ENCODE measurements around the gene KRTAP22-1. TPM values are rescaled to one million over a fixed set of nuclear protein-coding genes. Genes with fewer than 3 reads are reported as not detected.

Gene KRTAP22-1
- total RNA-seq = not detected

- ATAC-seq (no peak), DNase-seq (ENCODE audit: low spot score) (no peak)
- intact Hi-C loops (cut with DNase I) = no loop called here
Observed at GRCh38 chr21:30600787-30601186, at the start of gene KRTAP22-1. KRTAP22-1 (plus strand) TSS chr21:30601087.

GRCh38 chr21:30552782-30553181 is 48.1 kb upstream of the KRTAP22-1 start:
- ATAC-seq (no peak), DNase-seq (ENCODE audit: low spot score) (no peak)
- intact Hi-C loops (cut with DNase I) = no loop called here

GRCh38 chr21:30555095-30555494 is 45.8 kb upstream of the KRTAP22-1 start:
- intact Hi-C loops (cut with DNase I) = no loop called here
- ATAC-seq (no peak), DNase-seq (ENCODE audit: low spot score) (no peak)

- intact Hi-C loops (cut with DNase I) = no loop called here
- ATAC-seq = no peak
- no peak for DNase-seq (ENCODE audit: low spot score)
Observed at GRCh38 chr21:30561264-30561895, 39.5 kb upstream of the KRTAP22-1 start, which contains the start of gene KRTAP19-7. KRTAP19-7 (minus strand) TSS chr21:30561314; CDS start chr21:30561289, 25 bp downstream.

GRCh38 chr21:30561957-30562356 is 38.9 kb upstream of the KRTAP22-1 start:
- DNase-seq (ENCODE audit: low spot score) (no peak), ATAC-seq (no peak)
- intact Hi-C loops (cut with DNase I) = no loop called here

GRCh38 chr21:30563072-30563471 is 37.8 kb upstream of the KRTAP22-1 start:
- ATAC-seq = no peak

GRCh38 chr21:30563630-30564029 is 37.3 kb upstream of the KRTAP22-1 start:
- DNase-seq (ENCODE audit: low spot score) (no peak), ATAC-seq (no peak)
- intact Hi-C loops (cut with DNase I) = no loop called here

More at GRCh38 chr21:30563072-30563471, 37.8 kb upstream of the KRTAP22-1 start:
- no peak for DNase-seq (ENCODE audit: low spot score)
- intact Hi-C loops (cut with DNase I) = no loop called here

- no peak for ATAC-seq
- DNase-seq (ENCODE audit: low spot score) = no peak
- intact Hi-C loops (cut with DNase I) = no loop called here
Observed at GRCh38 chr21:30567617-30568016, 33.3 kb upstream of the KRTAP22-1 start.

- DNase-seq (ENCODE audit: low spot score) (no peak), ATAC-seq (no peak)
- intact Hi-C loops (cut with DNase I) = no loop called here
Observed at GRCh38 chr21:30577766-30578165, 23.1 kb upstream of the KRTAP22-1 start.

- intact Hi-C loops (cut with DNase I) = no loop called here
- no peak for ATAC-seq
- no peak for DNase-seq (ENCODE audit: low spot score)
Observed at GRCh38 chr21:30579346-30579745, 21.5 kb upstream of the KRTAP22-1 start.

- intact Hi-C loops (cut with DNase I) = no loop called here
- DNase-seq (ENCODE audit: low spot score) (no peak), ATAC-seq (no peak)
Observed at GRCh38 chr21:30580132-30580531, 20.8 kb upstream of the KRTAP22-1 start.

- intact Hi-C loops (cut with DNase I) = no loop called here
- no peak for DNase-seq (ENCODE audit: low spot score)
- no peak for ATAC-seq
Observed at GRCh38 chr21:30582870-30583269, 18.0 kb upstream of the KRTAP22-1 start.

GRCh38 chr21:30590297-30590696 is 10.6 kb upstream of the KRTAP22-1 start, which contains the start of gene KRTAP22-2:
KRTAP22-2 (minus strand) TSS chr21:30590397.
- ATAC-seq (no peak), DNase-seq (ENCODE audit: low spot score) (no peak)
- intact Hi-C loops (cut with DNase I) = no loop called here

GRCh38 chr21:30592140-30592539 is 8.7 kb upstream of the KRTAP22-1 start, which contains the start of gene KRTAP6-3:
KRTAP6-3 (plus strand) TSS chr21:30592440; CDS start chr21:30592446, 6 bp downstream.
- intact Hi-C loops (cut with DNase I) = no loop called here
- ATAC-seq (no peak), DNase-seq (ENCODE audit: low spot score) (no peak)

GRCh38 chr21:30598802-30599201 is 2.1 kb upstream of the KRTAP22-1 start, which contains the start of gene KRTAP6-2:
KRTAP6-2 (minus strand) TSS chr21:30598902; CDS start chr21:30598874, 28 bp downstream.
- no peak for ATAC-seq
- no peak for DNase-seq (ENCODE audit: low spot score)
- intact Hi-C loops (cut with DNase I) = no loop called here

GRCh38 chr21:30605968-30606367 is 5.1 kb downstream of the KRTAP22-1 start:
- intact Hi-C loops (cut with DNase I) = no loop called here
- no peak for DNase-seq (ENCODE audit: low spot score)
- no peak for ATAC-seq

GRCh38 chr21:30612132-30612531 is 11.2 kb downstream of the KRTAP22-1 start:
- ATAC-seq = no peak
- intact Hi-C loops (cut with DNase I) = no loop called here
- DNase-seq (ENCODE audit: low spot score) = no peak

- ATAC-seq (no peak), DNase-seq (ENCODE audit: low spot score) (no peak)
- intact Hi-C loops (cut with DNase I) = no loop called here
Observed at GRCh38 chr21:30613836-30614235, 12.9 kb downstream of the KRTAP22-1 start, which contains the start of gene KRTAP6-1. KRTAP6-1 (minus strand) TSS chr21:30613930; CDS start chr21:30613904, 26 bp downstream.

- no peak for DNase-seq (ENCODE audit: low spot score)
- intact Hi-C loops (cut with DNase I) = no loop called here
- ATAC-seq = no peak
Observed at GRCh38 chr21:30615199-30615598, 14.3 kb downstream of the KRTAP22-1 start.

- DNase-seq (ENCODE audit: low spot score) (no peak), ATAC-seq (no peak)
- intact Hi-C loops (cut with DNase I) = no loop called here
Observed at GRCh38 chr21:30616125-30616524, 15.2 kb downstream of the KRTAP22-1 start, which contains the start of gene KRTAP20-1. KRTAP20-1 (plus strand) TSS chr21:30616425; CDS start chr21:30616455, 30 bp downstream.

- no peak for DNase-seq (ENCODE audit: low spot score)
- intact Hi-C loops (cut with DNase I) = no loop called here
- no peak for ATAC-seq
Observed at GRCh38 chr21:30620080-30620479, 19.2 kb downstream of the KRTAP22-1 start.
